Measurements from ENCODE around the gene UBL4B. TPM values are rescaled to one million over a fixed set of nuclear protein-coding genes. Genes with fewer than 3 reads are reported as not detected.

Gene UBL4B
- total and polyA plus RNA-seq, 11 donors, result 0.11 TPM; not detected in 10

- H3K9me3 ChIP-seq, result no peaks in the 10 kb centered on the region
- WGBS, 4 donors, result 25 to 41% (median 36%) methylated on average over 15 of the region's 15 CpGs
- H3K27me3 ChIP-seq, result peaks cover 0 to 49% (median 19%) of the 10 kb centered on the region in 9 donors
Measured at GRCh38 chr1:110083061-110083865, 29.0 kb upstream of the UBL4B start.

GRCh38 chr1:110083866-110084226, 28.4 kb upstream of the UBL4B start:
- no peak for DNase-seq
- TF ChIP-seq POLR2A (IDR thresholded peaks at IDR 0.05), result no peak
- no peak for TF ChIP-seq CTCF (IDR thresholded peaks at IDR 0.05)
- Histone ChIP-seq H3K4me1 (peaks cover 3 to 26% (median 13%) of the 10 kb centered on the region in 12 donors), H3K9me3 (no peaks in the 10 kb centered on the region), H3K4me3 (peak overlapping the region; percentile 38 to 86 (median 62)), H3K27me3 (peaks cover 0 to 46% (median 19%) of the 10 kb centered on the region in 9 donors), H3K36me3 (no peaks in the 10 kb centered on the region), H3K27ac (peak overlapping the region in 8 of 12 donors; percentile 42 to 82 (median 72))
- WGBS, 4 donors, result 5 to 16% (median 8%) methylated on average over 30 to 37 of the region's 37 CpGs
- intact Hi-C loops (cut with DNase I), result no loop called here
- peak in 3 of 4 donors; percentile 5 to 35 (median 13) for ATAC-seq

More at GRCh38 chr1:110083061-110083865, 29.0 kb upstream of the UBL4B start:
- TF ChIP-seq CTCF (IDR thresholded peaks at IDR 0.05) (no peak), POLR2A (IDR thresholded peaks at IDR 0.05) (no peak)
- peak overlapping the region in 11 of 12 donors; percentile 39 to 86 (median 65) for H3K4me3 ChIP-seq
- ATAC-seq (no peak), DNase-seq (no peak)
- peak overlapping the region in 5 of 12 donors; percentile 42 to 82 (median 70) for H3K27ac ChIP-seq
- H3K4me1 ChIP-seq, result peaks cover 3 to 23% (median 12%) of the 10 kb centered on the region in 12 donors
- no peaks in the 10 kb centered on the region for H3K36me3 ChIP-seq
- intact Hi-C loops (cut with DNase I), result no loop called here

GRCh38 chr1:110084227-110085078, 27.8 kb upstream of the UBL4B start:
- TF ChIP-seq CTCF (IDR thresholded peaks at IDR 0.05) (no peak), POLR2A (IDR thresholded peaks at IDR 0.05) (no peak)
- 2 to 5% (median 4%) methylated on average over 28 to 72 of the region's 72 CpGs for WGBS, 4 donors
- Histone ChIP-seq H3K36me3 (no peaks in the 10 kb centered on the region), H3K27ac (peak overlapping the region in 10 of 12 donors; percentile 27 to 82 (median 68)), H3K9me3 (no peaks in the 10 kb centered on the region), H3K4me3 (peak overlapping the region; percentile 38 to 86 (median 62)), H3K27me3 (peaks cover 0 to 44% (median 19%) of the 10 kb centered on the region in 9 donors), H3K4me1 (peaks cover 3 to 27% (median 13%) of the 10 kb centered on the region in 12 donors)
- intact Hi-C loops (cut with DNase I), result no loop called here
- DNase-seq (peak in 3 of 5 donors; percentile 43 to 57 (median 54)), ATAC-seq (peak in 3 of 4 donors; percentile 70 to 74 (median 72))

Data from heart left ventricle (tissue), 16 donors.